ENCODE data around the gene RGL3. TPM values are rescaled to one million over a fixed set of nuclear protein-coding genes. Genes with fewer than 3 reads are reported as not detected.
A peak's percentile ranks its signal among the peaks of the same experiment; 100 is the strongest.
"Not testable (repeated sequence)": the region's sequence is repeated elsewhere in the genome, so short reads cannot be mapped to it uniquely, and the experiment has no call there.

RGL3 gene
- total and polyA plus RNA-seq, 4 donors = 1.5 to 9.9 (median 6.4) TPM

DNA sequence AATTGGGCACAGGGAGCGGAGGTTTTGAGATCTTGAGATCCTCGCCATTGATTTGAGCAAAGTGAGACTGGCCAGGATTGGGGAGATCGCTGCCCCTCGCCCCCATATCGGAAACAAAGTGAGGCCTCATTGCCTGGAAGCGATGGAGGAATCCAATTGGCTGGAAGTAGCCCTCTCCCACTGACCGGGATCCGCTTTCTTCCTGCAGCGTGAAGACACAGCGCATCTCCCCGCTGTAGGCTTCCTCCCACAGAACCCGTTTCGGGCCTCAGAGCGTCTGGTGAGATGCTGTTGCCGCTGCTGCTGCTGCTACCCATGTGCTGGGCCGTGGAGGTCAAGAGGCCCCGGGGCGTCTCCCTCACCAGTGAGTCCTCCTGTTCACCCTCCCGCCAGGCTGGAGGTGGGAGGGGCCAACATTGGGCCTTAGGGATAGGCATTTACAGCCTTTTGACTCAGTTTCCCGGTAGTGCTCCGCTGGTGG, 16.8 kb upstream of the RGL3 start:
- H3K9me3 ChIP-seq (ENCODE audit: control insufficient read depth, insufficient read depth, low read length) = no peaks in the 10 kb centered on the region
- peak overlapping the region; percentile 95 for H3K27ac ChIP-seq (ENCODE audit: low read depth, low read length)
- peaks cover 23% of the 10 kb centered on the region for H3K4me1 ChIP-seq (ENCODE audit: control insufficient read depth, insufficient read depth, low read length)
- DNase-seq (ENCODE audit: low read depth in 4 of 6, low spot score in 6 of 6) = no peak
- peaks cover 45% of the 10 kb centered on the region for H3K36me3 ChIP-seq (ENCODE audit: control insufficient read depth, insufficient read depth, low read length)
- peak overlapping the region; percentile 96 for H3K4me3 ChIP-seq (ENCODE audit: low read depth, low read length)
- no peaks in the 10 kb centered on the region for H3K27me3 ChIP-seq (ENCODE audit: control insufficient read depth, insufficient read depth, low read length)
- whole genome bisulfite sequencing (ENCODE audit: insufficient coverage) = 5% methylated on average over 19 of the region's 21 CpGs

DNA sequence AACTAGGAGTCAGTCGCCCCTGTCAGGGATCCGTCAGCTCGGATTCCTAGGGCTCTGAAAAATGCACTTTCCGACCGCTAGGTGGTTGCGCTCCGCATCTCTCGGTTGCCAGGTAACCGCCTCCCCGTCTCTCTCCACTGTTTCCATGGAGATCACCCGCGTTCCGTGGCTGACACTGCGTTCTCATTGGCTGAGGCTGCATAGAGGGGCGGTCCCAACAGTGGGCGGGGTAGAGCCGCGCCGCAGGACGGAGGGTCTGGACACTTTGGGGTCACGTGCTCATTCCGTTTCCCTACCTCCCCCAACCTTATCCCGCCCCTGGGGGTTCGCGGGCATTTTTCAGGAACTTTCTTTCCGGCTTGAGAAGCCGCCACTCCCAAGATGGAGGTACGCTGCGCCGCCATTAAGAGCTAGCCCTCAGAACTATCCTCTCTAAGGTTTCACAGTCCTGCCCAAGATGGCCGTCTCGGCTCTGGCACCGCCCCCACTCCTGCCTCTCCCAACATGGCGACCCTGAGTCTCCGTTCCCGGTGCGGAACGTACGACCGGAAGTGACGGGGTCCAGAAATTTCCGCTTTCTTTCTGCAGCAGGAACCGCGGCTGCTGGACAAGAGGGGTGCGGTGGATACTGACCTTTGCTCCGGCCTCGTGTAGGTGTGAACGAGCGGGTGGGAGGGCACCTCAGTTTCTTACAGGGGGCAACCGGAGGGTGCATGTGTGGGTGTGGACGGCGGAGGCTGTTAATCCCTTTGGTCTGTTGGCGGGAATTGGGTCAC, 16.1 kb upstream of the RGL3 start, which contains the start of the genes ODAD3 and PRKCSH:
Gene ODAD3 (minus strand): TSS at position 65 of the 776 bp plus-strand sequence. CDS start 105 bp downstream, outside the sequence.
Gene PRKCSH (plus strand): TSS at position 579 of the 776 bp plus-strand sequence. CDS start 483 bp downstream, outside the sequence.
- Histone ChIP-seq H3K4me3 (ENCODE audit: low read depth, low read length) (peak within 1 kb of the TSS; percentile 96), H3K36me3 (ENCODE audit: control insufficient read depth, insufficient read depth, low read length) (peaks cover 38% of the 10 kb centered on the region), H3K27ac (ENCODE audit: low read depth, low read length) (peak within 1 kb of the TSS; percentile 95), H3K27me3 (ENCODE audit: control insufficient read depth, insufficient read depth, low read length) (no peaks in the 10 kb centered on the region), H3K4me1 (ENCODE audit: control insufficient read depth, insufficient read depth, low read length) (peaks cover 23% of the 10 kb centered on the region), H3K9me3 (ENCODE audit: control insufficient read depth, insufficient read depth, low read length) (no peaks in the 10 kb centered on the region)
- WGBS (ENCODE audit: insufficient coverage) = under 1% methylated on average over 53 of the region's 53 CpGs
- DNase-seq (ENCODE audit: low read depth in 4 of 6, low spot score in 6 of 6) = peak; percentile 98 to 100 (median 100)

DNA sequence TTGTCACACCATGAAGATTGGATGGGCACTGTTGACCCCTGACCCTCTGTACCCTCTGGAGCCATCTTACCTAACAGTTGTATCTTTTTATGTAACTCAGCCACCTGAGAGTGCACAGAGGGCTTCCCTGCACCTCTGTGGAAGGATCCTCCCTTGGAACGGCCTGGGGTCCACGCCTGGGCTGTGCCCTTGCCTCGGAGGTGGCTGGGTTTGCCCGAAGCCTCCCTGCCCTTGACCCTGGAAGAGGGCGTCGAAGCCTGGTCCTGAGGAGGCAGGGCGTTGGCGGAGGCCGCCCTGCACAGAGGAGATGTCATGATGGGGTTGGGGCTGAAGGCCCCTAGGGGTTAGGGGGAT, 15.6 kb upstream of the RGL3 start:
- WGBS (ENCODE audit: insufficient coverage) = 6% methylated on average over 9 of the region's 9 CpGs
- no peak for DNase-seq (ENCODE audit: low read depth in 4 of 6, low spot score in 6 of 6)
- peak overlapping the region; percentile 95 for H3K27ac ChIP-seq (ENCODE audit: low read depth, low read length)
- peaks cover 23% of the 10 kb centered on the region for H3K4me1 ChIP-seq (ENCODE audit: control insufficient read depth, insufficient read depth, low read length)
- H3K27me3 ChIP-seq (ENCODE audit: control insufficient read depth, insufficient read depth, low read length) = no peaks in the 10 kb centered on the region
- no peaks in the 10 kb centered on the region for H3K9me3 ChIP-seq (ENCODE audit: control insufficient read depth, insufficient read depth, low read length)
- peak overlapping the region; percentile 96 for H3K4me3 ChIP-seq (ENCODE audit: low read depth, low read length)
- peaks cover 33% of the 10 kb centered on the region for H3K36me3 ChIP-seq (ENCODE audit: control insufficient read depth, insufficient read depth, low read length)

DNA sequence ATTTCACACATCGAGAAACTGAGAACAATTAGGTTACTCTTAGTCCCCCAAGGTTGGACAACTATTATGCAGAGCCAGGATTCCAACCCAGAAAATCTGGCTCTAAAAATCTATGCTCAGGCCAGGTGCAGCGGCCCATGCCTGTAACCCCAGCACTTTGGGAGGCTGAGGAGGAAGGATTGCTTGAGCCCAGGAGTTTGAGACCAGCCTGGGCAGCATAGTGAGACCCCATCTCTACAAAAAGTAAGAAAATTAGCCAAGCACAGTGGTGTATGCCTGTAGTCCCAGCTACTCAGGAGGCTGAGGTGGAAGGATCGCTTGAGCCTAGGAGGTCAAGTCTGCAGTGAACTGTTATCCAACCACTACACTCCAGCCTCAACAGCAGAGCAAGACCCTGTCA, 14.4 kb upstream of the RGL3 start:
- not testable (repeated sequence) for H3K4me3 ChIP-seq (ENCODE audit: low read depth, low read length); DNase-seq (ENCODE audit: low read depth in 4 of 6, low spot score in 6 of 6); H3K27ac ChIP-seq (ENCODE audit: low read depth, low read length); H3K27me3 ChIP-seq (ENCODE audit: control insufficient read depth, insufficient read depth, low read length); H3K9me3 ChIP-seq (ENCODE audit: control insufficient read depth, insufficient read depth, low read length)
- Histone ChIP-seq H3K36me3 (ENCODE audit: control insufficient read depth, insufficient read depth, low read length) (peaks cover 21% of the 10 kb centered on the region), H3K4me1 (ENCODE audit: control insufficient read depth, insufficient read depth, low read length) (peaks cover 23% of the 10 kb centered on the region)
- WGBS (ENCODE audit: insufficient coverage) = 100% methylated on average over 2 of the region's 3 CpGs

DNA sequence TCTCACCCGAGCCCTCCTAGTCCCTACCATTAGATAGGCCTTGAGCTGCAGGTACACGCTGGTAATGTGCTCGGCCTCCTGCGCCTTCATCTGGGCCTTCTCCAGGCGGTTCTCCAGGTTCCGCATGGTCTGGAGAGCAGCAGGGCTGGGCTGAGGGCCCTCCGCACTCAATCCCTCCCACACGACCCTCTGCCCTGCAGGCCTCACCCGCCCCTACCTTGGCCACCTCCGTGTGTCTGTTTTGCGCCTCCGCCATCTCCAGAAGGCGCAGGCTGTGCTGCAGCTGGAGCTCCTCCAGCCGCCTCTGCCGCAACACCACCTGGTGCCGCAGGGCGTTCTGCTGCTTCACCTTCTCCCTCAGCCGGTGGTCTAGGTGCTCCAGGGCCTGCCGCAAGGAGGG, 7.5 kb upstream of the RGL3 start:
- Histone ChIP-seq H3K27me3 (ENCODE audit: control insufficient read depth, insufficient read depth, low read length) (peaks cover 25% of the 10 kb centered on the region), H3K4me3 (ENCODE audit: low read depth, low read length) (no peak overlapping the region), H3K9me3 (ENCODE audit: control insufficient read depth, insufficient read depth, low read length) (no peaks in the 10 kb centered on the region), H3K27ac (ENCODE audit: low read depth, low read length) (no peak overlapping the region), H3K36me3 (ENCODE audit: control insufficient read depth, insufficient read depth, low read length) (peaks cover 19% of the 10 kb centered on the region), H3K4me1 (ENCODE audit: control insufficient read depth, insufficient read depth, low read length) (peaks cover 12% of the 10 kb centered on the region)
- no peak for DNase-seq (ENCODE audit: low read depth in 4 of 6, low spot score in 6 of 6)
- WGBS (ENCODE audit: insufficient coverage) = 92% methylated on average over 18 of the region's 19 CpGs

DNA sequence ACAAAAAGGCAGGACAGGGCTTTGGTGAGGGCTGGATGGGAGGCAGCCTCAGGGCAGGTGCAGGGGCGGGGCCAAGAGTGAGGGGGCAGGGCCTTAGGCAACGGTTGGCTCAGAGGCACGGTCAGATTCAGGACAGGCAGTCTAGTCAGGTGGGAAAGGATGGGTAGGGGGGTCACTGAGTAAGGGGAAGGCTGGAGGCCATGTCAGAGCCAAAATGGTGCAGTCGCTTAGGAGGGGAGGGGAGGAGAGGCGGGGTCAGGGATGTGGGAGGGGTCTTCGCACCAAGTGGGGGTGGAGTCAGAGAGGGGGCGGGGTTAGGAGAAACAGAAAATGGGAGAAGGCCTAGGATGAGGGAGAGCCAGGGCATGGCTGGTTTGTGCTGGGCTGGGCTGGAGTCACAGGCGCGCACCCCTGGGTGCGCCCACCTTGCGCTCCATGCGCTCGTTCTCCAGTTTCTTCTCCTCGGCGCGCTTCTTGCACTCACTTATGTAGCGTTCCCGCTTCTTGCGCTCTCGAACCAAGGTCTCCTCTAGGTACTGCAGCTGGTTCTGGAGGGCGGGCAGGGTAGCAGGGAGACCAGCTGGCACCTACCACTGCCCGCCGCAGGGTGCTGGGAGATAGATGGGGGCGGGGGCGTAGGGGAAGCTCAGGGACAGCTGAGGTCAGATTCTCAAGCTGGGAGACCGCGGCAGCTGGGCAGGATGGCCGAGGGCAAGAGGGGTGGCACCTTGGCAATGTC, 6.8 kb upstream of the RGL3 start:
- no peaks in the 10 kb centered on the region for H3K9me3 ChIP-seq (ENCODE audit: control insufficient read depth, insufficient read depth, low read length)
- DNase-seq (ENCODE audit: low read depth in 4 of 6, low spot score in 6 of 6) = no peak
- peaks cover 20% of the 10 kb centered on the region for H3K4me1 ChIP-seq (ENCODE audit: control insufficient read depth, insufficient read depth, low read length)
- 90% methylated on average over 26 of the region's 28 CpGs for WGBS (ENCODE audit: insufficient coverage)
- no peak overlapping the region for H3K4me3 ChIP-seq (ENCODE audit: low read depth, low read length)
- H3K27me3 ChIP-seq (ENCODE audit: control insufficient read depth, insufficient read depth, low read length) = peaks cover 33% of the 10 kb centered on the region
- H3K36me3 ChIP-seq (ENCODE audit: control insufficient read depth, insufficient read depth, low read length) = peaks cover 19% of the 10 kb centered on the region
- H3K27ac ChIP-seq (ENCODE audit: low read depth, low read length) = no peak overlapping the region

DNA sequence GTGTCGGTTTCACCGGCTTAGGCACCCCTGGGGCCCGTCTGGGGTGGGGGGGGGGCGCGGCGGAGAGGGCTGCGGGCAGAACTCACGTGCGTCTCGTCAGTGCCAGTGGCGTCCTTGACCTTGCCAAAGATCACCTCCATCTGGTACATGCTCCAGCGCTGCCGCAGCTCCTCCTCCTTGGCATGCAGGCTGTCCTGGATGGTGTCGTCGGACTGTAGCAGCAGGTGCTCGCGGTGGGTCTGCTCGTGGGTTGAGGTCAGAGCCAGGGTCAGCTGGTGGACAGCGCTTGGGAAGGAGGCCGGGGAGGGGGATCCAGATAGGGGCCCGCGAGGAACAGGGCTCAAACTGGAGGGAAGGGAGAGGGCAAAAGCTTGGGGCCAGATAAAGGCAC, 4.7 kb upstream of the RGL3 start:
- H3K4me1 ChIP-seq (ENCODE audit: control insufficient read depth, insufficient read depth, low read length) = peaks cover 33% of the 10 kb centered on the region
- 32% methylated on average over 18 of the region's 22 CpGs for WGBS (ENCODE audit: insufficient coverage)

DNA sequence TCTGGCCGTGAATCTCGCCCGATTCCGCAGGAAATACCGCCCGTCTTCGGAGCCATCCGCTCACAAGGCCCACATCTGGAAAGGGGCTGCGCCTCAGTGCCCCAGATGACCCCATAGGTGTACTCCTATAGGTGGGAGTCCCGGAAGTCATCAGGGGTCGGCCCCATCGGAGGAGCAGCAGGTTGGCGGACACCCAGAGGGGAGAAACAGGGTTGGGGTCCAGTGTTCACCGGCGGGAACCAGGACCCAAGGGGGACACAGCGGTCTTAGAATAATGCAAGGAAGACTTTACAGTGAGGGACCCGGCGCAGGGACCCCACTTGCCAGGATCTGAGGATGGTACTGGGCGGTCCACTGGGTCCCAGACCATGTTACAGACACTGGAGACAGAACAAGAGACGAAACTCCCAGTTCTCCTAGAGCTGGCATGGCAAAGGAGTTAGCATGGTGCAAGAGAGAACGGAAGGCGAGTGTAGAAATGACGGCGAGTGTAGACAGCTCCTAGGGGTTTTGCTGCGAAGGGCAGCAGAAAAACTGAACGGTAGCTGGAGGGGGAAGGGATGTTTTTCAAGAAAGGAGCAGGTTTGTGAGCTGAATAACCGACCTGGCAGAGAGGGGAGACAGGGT, 4.2 kb upstream of the RGL3 start:
- Histone ChIP-seq H3K36me3 (ENCODE audit: control insufficient read depth, insufficient read depth, low read length) (peaks cover 19% of the 10 kb centered on the region), H3K4me1 (ENCODE audit: control insufficient read depth, insufficient read depth, low read length) (peaks cover 38% of the 10 kb centered on the region), H3K27ac (ENCODE audit: low read depth, low read length) (no peak overlapping the region), H3K27me3 (ENCODE audit: control insufficient read depth, insufficient read depth, low read length) (peaks cover 58% of the 10 kb centered on the region), H3K4me3 (ENCODE audit: low read depth, low read length) (no peak overlapping the region), H3K9me3 (ENCODE audit: control insufficient read depth, insufficient read depth, low read length) (no peaks in the 10 kb centered on the region)
- WGBS (ENCODE audit: insufficient coverage) = 41% methylated on average over 27 of the region's 27 CpGs
- no peak for DNase-seq (ENCODE audit: low read depth in 4 of 6, low spot score in 6 of 6)

More for the DNA sequence above, 4.7 kb upstream of the RGL3 start:
- Histone ChIP-seq H3K4me3 (ENCODE audit: low read depth, low read length) (no peak overlapping the region), H3K27me3 (ENCODE audit: control insufficient read depth, insufficient read depth, low read length) (peaks cover 53% of the 10 kb centered on the region), H3K27ac (ENCODE audit: low read depth, low read length) (no peak overlapping the region), H3K9me3 (ENCODE audit: control insufficient read depth, insufficient read depth, low read length) (no peaks in the 10 kb centered on the region), H3K36me3 (ENCODE audit: control insufficient read depth, insufficient read depth, low read length) (peaks cover 19% of the 10 kb centered on the region)
- DNase-seq (ENCODE audit: low read depth in 4 of 6, low spot score in 6 of 6) = no peak

DNA sequence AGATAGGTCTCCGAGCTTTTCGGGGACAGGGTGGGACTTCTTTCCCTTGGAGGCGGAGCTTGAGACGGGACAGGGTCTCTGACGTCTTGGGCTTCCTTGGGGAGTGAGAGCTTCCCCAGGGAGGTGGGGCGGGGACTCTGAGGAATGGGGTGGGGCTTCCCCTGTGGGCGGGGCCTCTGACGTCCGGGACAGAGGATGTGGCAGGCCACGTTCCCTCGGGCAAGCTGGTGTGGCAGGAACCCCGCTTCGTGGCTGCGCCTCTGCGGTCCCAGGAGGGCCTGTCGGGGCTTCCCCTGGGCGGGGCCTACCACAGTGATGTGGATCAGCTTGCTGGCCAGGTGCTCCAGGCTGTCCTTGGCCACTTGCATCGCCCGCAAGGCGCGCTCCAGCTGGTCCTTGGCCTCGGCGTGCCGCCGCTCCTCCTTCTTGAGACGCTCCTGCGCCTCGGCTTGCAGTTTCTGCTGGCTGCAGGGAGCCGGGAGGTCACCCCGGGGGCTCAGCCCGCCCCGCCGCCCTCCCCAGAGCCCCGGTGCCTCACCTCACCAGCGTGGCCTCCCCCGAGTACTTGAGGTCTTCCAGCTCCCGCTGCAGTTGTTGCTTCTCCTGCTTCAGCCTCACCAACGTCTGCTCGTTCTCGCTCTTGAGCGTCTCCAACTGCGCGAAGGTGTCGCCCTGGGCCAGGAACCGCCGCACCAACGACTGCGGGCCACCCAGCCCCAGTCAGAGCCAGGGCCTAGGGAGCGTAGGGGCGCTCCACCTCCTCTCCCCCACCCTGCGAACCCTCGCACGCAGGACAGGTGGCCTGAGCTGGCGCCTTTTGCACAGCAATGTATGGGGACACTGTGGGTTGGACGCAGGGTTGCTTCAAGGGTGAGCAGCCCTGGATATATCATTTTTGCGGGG, 3.3 kb upstream of the RGL3 start:
- Histone ChIP-seq H3K27me3 (ENCODE audit: control insufficient read depth, insufficient read depth, low read length) (peaks cover 66% of the 10 kb centered on the region), H3K9me3 (ENCODE audit: control insufficient read depth, insufficient read depth, low read length) (no peaks in the 10 kb centered on the region), H3K4me3 (ENCODE audit: low read depth, low read length) (no peak overlapping the region), H3K27ac (ENCODE audit: low read depth, low read length) (no peak overlapping the region), H3K4me1 (ENCODE audit: control insufficient read depth, insufficient read depth, low read length) (peaks cover 39% of the 10 kb centered on the region), H3K36me3 (ENCODE audit: control insufficient read depth, insufficient read depth, low read length) (peaks cover 19% of the 10 kb centered on the region)
- DNase-seq (ENCODE audit: low read depth in 4 of 6, low spot score in 6 of 6) = no peak
- 8% methylated on average over 52 of the region's 56 CpGs for WGBS (ENCODE audit: insufficient coverage)
